Thyroid gland (tissue), 4 donors: Measurements from ENCODE around the gene CNNM4.

Experiments
- CTCF ChIP-seq, 6 experiments: fragments of 200-600 bp in 3 of 6; fragments of 450-650 bp in 3 of 6; sonication (generic) in 3 of 6; IDR thresholded peaks; one replicate each; pipeline ENCODE4 v1.5.1; 2016 to 2019; ENCODE audit warnings: antibody characterized with exemption in 6 of 6, mild to moderate bottlenecking in 2 of 6, inconsistent platforms in 1 of 6, moderate library complexity in 1 of 6
- POLR2A ChIP-seq, 2 donors: fragments of 450-650 bp; IDR thresholded peaks; one replicate each; pipeline ENCODE4 v1.6.1; 2017; ENCODE audit warnings: antibody characterized with exemption in 2 of 2, mild to moderate bottlenecking in 2 of 2, moderate library complexity in 1 of 2

GRCh38 chr2:96860065-96861029 is 99.6 kb downstream of the CNNM4 start:
- TF ChIP-seq POLR2A (IDR thresholded peaks at IDR 0.05) (no peak), CTCF (IDR thresholded peaks at IDR 0.05) (no peak)
